Measurements from ENCODE around the gene ELMO1. TPM values are rescaled to one million over a fixed set of nuclear protein-coding genes. Genes with fewer than 3 reads are reported as not detected.

The ELMO1 gene
- total RNA-seq, 1 experiment from 2014 or later: 7.8 TPM

GRCh38 chr7:36979810-36980248, 468.8 kb downstream of the ELMO1 start:
- Histone ChIP-seq H2AFZ (ENCODE audit: low read length) (no peak overlapping the region), H2AK5ac (ENCODE audit: insufficient read length, low read length) (no peak overlapping the region), H3K4me2 (ENCODE audit: insufficient read depth, insufficient read length, low read length) (no peak overlapping the region), H3T11ph (ENCODE audit: low read length) (no peak overlapping the region), H2BK20ac (ENCODE audit: low read depth, low read length, poor library complexity, severe bottlenecking) (no peak overlapping the region), H2BK120ac (ENCODE audit: low read depth, low read length, poor library complexity, severe bottlenecking) (no peak overlapping the region), H4K5ac (ENCODE audit: insufficient read length, low read depth, low read length) (no peak overlapping the region), H3K79me1 (ENCODE audit: insufficient read depth, low read depth, low read length, poor library complexity, severe bottlenecking) (no peaks in the 10 kb centered on the region), H3K4me1 (ENCODE audit: insufficient read depth, low read length) (no peaks in the 10 kb centered on the region), H4K20me1 (ENCODE audit: control insufficient read depth, insufficient read depth, insufficient read length) (no peaks in the 10 kb centered on the region), H3K18ac (ENCODE audit: insufficient read length, low read depth, low read length) (no peak overlapping the region), H2BK12ac (ENCODE audit: insufficient read length, low read depth, low read length) (no peak overlapping the region), H3K14ac (ENCODE audit: insufficient read depth, low read length) (no peak overlapping the region), H3K9me3 (ENCODE audit: control insufficient read depth, low read depth, low read length) (no peaks in the 10 kb centered on the region), H3K23ac (ENCODE audit: insufficient read length, low read depth, low read length) (no peak overlapping the region), H3K56ac (ENCODE audit: insufficient read length, low read depth, low read length) (no peak overlapping the region), H2BK5ac (ENCODE audit: insufficient read length, low read length) (no peak overlapping the region), H4K91ac (ENCODE audit: insufficient read length, low read depth, low read length) (no peak overlapping the region), H3K27ac (ENCODE audit: insufficient read length, low read depth, low read length) (no peak overlapping the region), H2BK15ac (ENCODE audit: low read depth, low read length) (no peak overlapping the region), H3K4ac (ENCODE audit: low read depth, low read length) (no peak overlapping the region), H3K79me2 (ENCODE audit: insufficient read depth, low read length) (no peaks in the 10 kb centered on the region), H3K27me3 (ENCODE audit: insufficient read depth, low read length) (no peaks in the 10 kb centered on the region), H3K9ac (ENCODE audit: extremely low read depth, insufficient read length, low read length) (no peak overlapping the region), H4K8ac (replicated peaks; ENCODE audit: insufficient read length, low read depth, low read length) (no peak overlapping the region), H3K23me2 (ENCODE audit: insufficient read length, low read depth, low read length, poor library complexity, severe bottlenecking) (no peaks in the 10 kb centered on the region)
- 0 out of 4 replicates have a peak, but pooled peaks cover 0 to 5% of the 10 kb centered on the region in 2 experiments for H3K4me1 Mint-ChIP-seq
- H3K9me3 Mint-ChIP-seq: no peaks in the 10 kb centered on the region
- no peak for TF ChIP-seq CTCF (conservative IDR thresholded peaks at IDR 0.05)
- WGBS (ENCODE audit: extremely low coverage, insufficient read length, low lambda C conversion rate): no CpG with 5 or more reads among the region's 3 CpGs
- H3K27me3 Mint-ChIP-seq (ENCODE audit: low read depth): no peaks in the 10 kb centered on the region
- no peak overlapping the region for H3K4me3 Mint-ChIP-seq
- H3K27ac Mint-ChIP-seq: no peak overlapping the region
- H3K36me3 Mint-ChIP-seq (ENCODE audit: insufficient read depth in 1 of 3, low read depth in 3 of 3): no peaks in the 10 kb centered on the region
- DNase-seq: no peak
